NT2/D1 (cell line): ENCODE data around the gene TMCO5A.

Experiments used
- SUZ12 ChIP-seq: IDR thresholded peaks from 2 replicates; pipeline ENCODE4 v1.6.1; 2011; ENCODE audit not compliant: insufficient read length, insufficient read depth; ENCODE audit errors: extremely low read depth
- ZNF274 ChIP-seq: IDR thresholded peaks from 2 replicates; pipeline ENCODE4 v1.6.1; 2011; ENCODE audit warnings: mild to moderate bottlenecking, low read depth, low read length

DNA sequence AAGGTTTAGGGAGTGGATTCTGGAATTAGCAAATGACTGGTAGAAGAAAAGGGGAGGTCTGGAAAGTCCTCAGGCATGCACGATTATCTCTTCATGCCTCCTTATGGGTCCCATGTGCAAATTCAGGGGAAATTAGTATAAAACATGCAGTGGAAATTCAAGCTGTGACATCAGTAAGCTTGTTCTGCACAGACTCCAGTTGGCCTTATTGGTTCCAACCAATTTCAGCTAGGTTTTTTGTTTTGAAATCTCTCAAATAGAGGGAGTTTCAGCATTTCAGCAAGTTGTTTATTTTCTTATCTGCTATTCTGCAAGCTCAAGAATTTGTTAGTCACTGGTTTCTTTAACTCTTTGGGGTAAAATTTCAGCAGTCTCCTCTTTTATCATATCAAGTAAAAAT is 774 bp upstream of the TMCO5A start:
- no peak for TF ChIP-seq ZNF274
- TF ChIP-seq SUZ12 = no peak
